Panc1 (cell line): ENCODE measurements around the gene FAF1.

Experiments
- CTCF ChIP-seq: fragments of 450-650 bp; IDR thresholded peaks from 2 replicates; pipeline ENCODE4 v1.5.1; 2017; ENCODE audit warnings: mild to moderate bottlenecking
- SIN3A ChIP-seq: IDR thresholded peaks from 2 replicates; pipeline ENCODE4 v1.6.1; 2012; ENCODE audit warnings: low read depth, mild to moderate bottlenecking, low read length, moderate library complexity, borderline replicate concordance; ENCODE audit not compliant: insufficient read depth

- TF ChIP-seq CTCF, result no peak
- TF ChIP-seq SIN3A, result no peak
These were observed 212.7 kb downstream of the FAF1 start for GRCh38 chr1:50747394-50747793.
